HFF-Myc (cell line): Measurements from ENCODE around the gene ACADM.
"Not testable (repeated sequence)": the region's sequence is repeated elsewhere in the genome, so short reads cannot be mapped to it uniquely, and the experiment has no call there.

Experiments
- DNase-seq: peaks from one replicate; pipeline ENCODE4 v3.0.0-alpha.2; 2011; ENCODE audit warnings: low read depth; ENCODE audit errors: extremely low read depth
- H3K4me3 ChIP-seq: replicated peaks from 2 replicates; pipeline ENCODE4 v1.5.1; 2011; ENCODE audit warnings: low read depth, mild to moderate bottlenecking, control low read depth, low read length
- TF ChIP-seq, protein P1 (sequence below): IDR thresholded peaks from 2 replicates; pipeline ENCODE4 v1.5.1; 2012; ENCODE audit warnings: mild to moderate bottlenecking, low read depth, low read length, control low read depth; ENCODE audit errors: missing control alignments

The ACADM gene

DNA sequence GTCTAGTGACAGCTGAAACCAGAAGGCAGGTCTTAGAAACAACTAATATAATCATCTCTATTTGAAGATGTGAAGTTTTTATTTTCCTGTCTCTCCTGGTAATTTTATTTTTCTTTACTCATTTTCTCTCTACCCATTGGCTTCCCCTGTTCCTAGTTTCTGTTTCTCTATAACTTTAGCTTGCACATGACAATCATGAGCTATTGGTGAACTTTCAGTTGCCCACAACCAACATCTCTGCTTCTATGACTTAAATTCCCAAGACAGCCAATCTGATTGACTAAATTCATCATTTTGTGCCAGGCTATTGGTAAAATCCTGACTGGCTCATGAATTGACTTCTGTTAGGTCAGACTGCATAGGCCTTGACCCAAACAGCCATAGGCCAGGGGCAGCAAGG, 13.7 kb upstream of the ACADM start:
- TF ChIP-seq, protein P1, sequence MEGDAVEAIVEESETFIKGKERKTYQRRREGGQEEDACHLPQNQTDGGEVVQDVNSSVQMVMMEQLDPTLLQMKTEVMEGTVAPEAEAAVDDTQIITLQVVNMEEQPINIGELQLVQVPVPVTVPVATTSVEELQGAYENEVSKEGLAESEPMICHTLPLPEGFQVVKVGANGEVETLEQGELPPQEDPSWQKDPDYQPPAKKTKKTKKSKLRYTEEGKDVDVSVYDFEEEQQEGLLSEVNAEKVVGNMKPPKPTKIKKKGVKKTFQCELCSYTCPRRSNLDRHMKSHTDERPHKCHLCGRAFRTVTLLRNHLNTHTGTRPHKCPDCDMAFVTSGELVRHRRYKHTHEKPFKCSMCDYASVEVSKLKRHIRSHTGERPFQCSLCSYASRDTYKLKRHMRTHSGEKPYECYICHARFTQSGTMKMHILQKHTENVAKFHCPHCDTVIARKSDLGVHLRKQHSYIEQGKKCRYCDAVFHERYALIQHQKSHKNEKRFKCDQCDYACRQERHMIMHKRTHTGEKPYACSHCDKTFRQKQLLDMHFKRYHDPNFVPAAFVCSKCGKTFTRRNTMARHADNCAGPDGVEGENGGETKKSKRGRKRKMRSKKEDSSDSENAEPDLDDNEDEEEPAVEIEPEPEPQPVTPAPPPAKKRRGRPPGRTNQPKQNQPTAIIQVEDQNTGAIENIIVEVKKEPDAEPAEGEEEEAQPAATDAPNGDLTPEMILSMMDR = no peak
- no peak overlapping the region for H3K4me3 ChIP-seq
- DNase-seq = no peak

DNA sequence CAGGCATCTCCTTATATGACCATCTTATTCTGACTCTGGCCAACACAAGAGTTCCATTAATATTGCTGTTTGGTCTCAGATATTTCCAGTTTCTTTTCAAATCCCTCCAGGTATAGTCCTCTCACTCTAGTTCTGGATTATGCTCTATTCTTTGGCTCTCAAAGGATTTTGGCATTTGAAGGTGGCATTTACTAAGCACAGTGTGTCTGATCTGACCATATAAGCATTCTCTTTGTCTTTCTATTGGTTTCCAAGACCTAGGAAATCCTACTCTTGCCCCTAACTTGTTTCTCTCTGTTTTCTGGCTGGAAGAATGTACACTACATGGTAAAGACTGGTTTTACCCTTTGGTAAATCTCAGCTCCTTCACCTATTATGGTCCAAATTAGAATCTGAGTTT, 12.7 kb upstream of the ACADM start:
- H3K4me3 ChIP-seq = no peak overlapping the region
- no peak for DNase-seq
- TF ChIP-seq, protein P1 = no peak

DNA sequence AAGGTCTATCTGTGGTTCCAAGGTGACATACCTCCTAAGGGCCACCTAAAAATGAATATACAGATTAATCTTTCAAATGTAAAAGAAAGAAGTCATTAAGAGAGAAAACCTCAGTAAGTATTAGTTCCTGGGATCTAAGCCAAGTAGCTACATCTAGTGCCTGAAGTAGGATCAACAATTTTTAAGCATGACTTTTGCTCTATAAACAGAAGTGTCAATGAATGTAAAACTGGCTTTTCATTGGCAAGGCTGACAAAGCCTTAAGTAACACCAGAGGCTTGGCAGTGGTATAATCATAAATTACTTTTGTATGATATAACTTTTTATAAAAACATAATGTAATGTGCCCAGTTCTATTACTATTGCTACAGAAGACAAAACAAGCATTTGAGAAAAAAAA, 12.2 kb upstream of the ACADM start:
- TF ChIP-seq, protein P1 = no peak
- H3K4me3 ChIP-seq = no peak overlapping the region
- DNase-seq = no peak

DNA sequence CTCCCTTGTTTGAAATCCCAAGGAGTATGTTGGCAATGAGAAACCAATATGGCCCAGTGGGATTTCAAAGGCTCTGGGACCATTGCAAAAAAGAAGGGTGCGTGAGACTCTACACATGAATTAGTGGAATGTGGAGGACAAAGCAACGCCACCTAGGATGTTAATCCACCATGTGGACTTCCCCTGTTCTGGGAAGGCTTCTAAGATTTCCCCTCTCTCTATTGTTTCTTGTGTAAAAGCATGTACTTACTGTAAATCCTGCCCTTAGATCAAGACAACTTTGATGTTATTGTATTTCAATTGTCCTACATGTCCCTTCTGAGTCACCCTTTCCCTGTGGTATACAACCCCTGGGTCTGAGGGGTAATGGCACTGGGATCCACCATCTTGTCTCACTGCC, 4.7 kb upstream of the ACADM start:
- H3K4me3 ChIP-seq = no peak overlapping the region
- DNase-seq = no peak
- TF ChIP-seq, protein P1 = no peak

DNA sequence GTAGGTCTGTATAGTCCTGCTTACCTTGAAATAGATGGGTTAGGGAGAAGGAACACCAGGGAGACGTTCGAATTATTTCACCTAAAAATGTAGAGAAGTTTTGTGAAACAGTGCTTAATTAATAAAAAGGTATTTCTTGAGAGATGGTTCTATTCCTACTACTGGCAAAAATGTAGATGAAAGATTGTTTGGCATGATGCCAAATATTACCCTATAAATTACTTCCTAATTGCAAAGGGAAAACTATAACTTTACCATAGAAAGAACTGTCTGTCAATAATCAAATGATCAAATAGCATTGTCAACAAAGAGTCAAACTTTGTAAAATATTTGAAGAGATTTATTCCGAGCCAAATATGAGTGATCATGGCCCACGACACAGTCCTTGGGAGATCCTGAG, 4.2 kb upstream of the ACADM start:
- H3K4me3 ChIP-seq = no peak overlapping the region

DNA sequence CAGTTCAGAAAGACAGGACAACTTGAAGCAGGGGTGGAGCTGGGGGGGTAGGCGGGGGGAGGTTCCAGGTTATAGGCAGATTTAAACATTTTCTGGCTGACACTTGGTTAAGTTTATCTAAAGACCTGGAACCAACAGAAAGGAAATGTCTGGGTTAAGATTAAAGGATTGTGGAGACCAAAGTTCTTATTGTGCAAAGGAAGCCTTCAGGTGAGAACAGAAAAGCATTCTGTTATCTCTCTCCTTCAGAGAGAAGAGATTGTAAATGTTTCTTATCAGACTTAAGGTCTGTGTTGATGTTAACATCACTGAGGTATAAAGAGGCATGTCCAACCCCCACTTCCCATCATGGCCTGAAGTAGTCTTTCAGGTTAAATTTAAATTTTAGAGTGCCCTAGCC, 3.7 kb upstream of the ACADM start:
- H3K4me3 ChIP-seq = no peak overlapping the region
- no peak for DNase-seq
- TF ChIP-seq, protein P1 = no peak

More for the DNA sequence above, 4.2 kb upstream of the ACADM start:
- DNase-seq = no peak
- TF ChIP-seq, protein P1 = no peak

DNA sequence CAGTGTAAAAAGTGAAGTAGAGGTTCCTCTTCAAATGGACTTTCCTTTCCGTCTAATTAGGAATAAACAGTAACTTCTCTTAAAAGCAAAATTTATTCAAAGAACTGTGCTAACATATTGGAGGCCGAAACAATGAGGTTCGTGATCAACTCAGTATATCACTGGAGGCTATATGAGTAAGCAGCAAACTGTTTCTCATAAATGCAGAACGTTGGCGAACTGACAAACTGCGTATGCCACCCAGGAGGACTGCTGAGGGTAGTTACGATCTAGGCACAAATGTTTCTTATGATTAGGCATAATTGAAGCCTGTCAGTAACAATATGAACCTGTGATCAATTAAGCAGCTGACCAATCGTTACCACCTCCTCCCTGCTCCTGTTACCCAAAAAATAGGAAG, 2.3 kb upstream of the ACADM start:
- not testable (repeated sequence) for H3K4me3 ChIP-seq, DNase-seq
